DOHH2 (cell line): ENCODE data around the gene VILL.

Source experiments
- H3F3A ChIP-seq: fragments of 200-600 bp; sonication (generic), shearing (Covaris generic); 2 replicates; pipeline ENCODE4 v1.6.0; 2016; ENCODE audit warnings: antibody characterized with exemption, mild to moderate bottlenecking; ENCODE audit not compliant: control insufficient read depth, insufficient read depth
- H3K27ac ChIP-seq: fragments of 200-600 bp; sonication (generic); 2 replicates; pipeline ENCODE4 v1.5.1; 2014; ENCODE audit warnings: low read depth, mild to moderate bottlenecking, low read length, moderate library complexity
- H3K27me3 ChIP-seq: fragments of 200-600 bp; sonication (generic); 2 replicates; pipeline ENCODE4 v1.6.1; 2014; ENCODE audit warnings: mild to moderate bottlenecking, low read length, mixed read lengths; ENCODE audit not compliant: control insufficient read depth
- H3K36me3 ChIP-seq: fragments of 200-600 bp; sonication (generic); 2 replicates; pipeline ENCODE4 v1.6.1; 2014; ENCODE audit warnings: mild to moderate bottlenecking, low read length, moderate library complexity, mixed read lengths; ENCODE audit not compliant: control insufficient read depth
- H3K4me1 ChIP-seq: fragments of 200-600 bp; sonication (generic); 2 replicates; pipeline ENCODE4 v1.6.1; 2014; ENCODE audit warnings: mild to moderate bottlenecking, low read length, mixed read lengths; ENCODE audit not compliant: control insufficient read depth
- H3K4me2 ChIP-seq: fragments of 200-600 bp; sonication (generic); 2 replicates; pipeline ENCODE4 v1.6.0; 2014; ENCODE audit warnings: mild to moderate bottlenecking, low read length, moderate library complexity
- H3K4me3 ChIP-seq: fragments of 200-600 bp; sonication (generic); 2 replicates; pipeline ENCODE4 v1.5.1; 2014; ENCODE audit warnings: mild to moderate bottlenecking, low read length, mixed read lengths
- H3K79me2 ChIP-seq: fragments of 200-600 bp; sonication (generic); 2 replicates; pipeline ENCODE4 v1.6.1; 2014; ENCODE audit warnings: mild to moderate bottlenecking, low read length, mixed read lengths; ENCODE audit not compliant: control insufficient read depth
- H3K9me2 ChIP-seq: fragments of 200-600 bp; sonication (generic); replicated peaks from 2 replicates; pipeline ENCODE4 v1.6.1; 2014; ENCODE audit warnings: mild to moderate bottlenecking, low read length, mixed read lengths; ENCODE audit not compliant: control insufficient read depth
- H3K9me3 ChIP-seq: fragments of 200-600 bp; sonication (generic); 2 replicates; pipeline ENCODE4 v1.6.1; 2014; ENCODE audit warnings: antibody characterized with exemption, low read length, mixed read lengths; ENCODE audit not compliant: control insufficient read depth, insufficient read depth
- H4K20me1 ChIP-seq: fragments of 200-600 bp; sonication (generic); 2 replicates; pipeline ENCODE4 v1.6.0; 2014; ENCODE audit warnings: low read depth, mild to moderate bottlenecking, antibody characterized with exemption, low read length, moderate library complexity; ENCODE audit not compliant: control insufficient read depth, insufficient read depth
- CTCF ChIP-seq: fragments of 200-600 bp; sonication (generic); IDR thresholded peaks from one replicate; pipeline ENCODE4 v1.5.1; 2014; ENCODE audit warnings: antibody characterized with exemption, mild to moderate bottlenecking, low read depth, low read length; ENCODE audit not compliant: poor library complexity, severe bottlenecking
- EZH2phosphoT487 ChIP-seq: fragments of 200-600 bp; sonication (generic); IDR thresholded peaks from 2 replicates; pipeline ENCODE4 v1.6.1; 2017; ENCODE audit warnings: borderline replicate concordance, mild to moderate bottlenecking, antibody characterized with exemption, low read length, moderate library complexity, mixed read lengths

The VILL gene

GRCh38 chr3:37997791-37998370 is 7.3 kb downstream of the VILL start:
- H3K4me3 ChIP-seq = no peak overlapping the region
- no peak overlapping the region for H3K27ac ChIP-seq
- TF ChIP-seq CTCF (no peak), EZH2phosphoT487 (no peak)
- peaks cover 33% of the 10 kb centered on the region for H3K4me1 ChIP-seq
- no peaks in the 10 kb centered on the region; the same call in 1 of the 2 replicates for H3F3A ChIP-seq
- no peaks in the 10 kb centered on the region for H3K9me2 ChIP-seq
- H4K20me1 ChIP-seq = no peaks in the 10 kb centered on the region
- H3K79me2 ChIP-seq = peaks cover 11% of the 10 kb centered on the region
- H3K4me2 ChIP-seq = peak overlapping the region; percentile 61
- no peaks in the 10 kb centered on the region for H3K9me3 ChIP-seq
- H3K27me3 ChIP-seq = no peaks in the 10 kb centered on the region
- H3K36me3 ChIP-seq = peaks cover 42% of the 10 kb centered on the region

- Histone ChIP-seq H3K27me3 (no peaks in the 10 kb centered on the region), H3K9me3 (no peaks in the 10 kb centered on the region), H3K79me2 (peaks cover 7% of the 10 kb centered on the region), H3K4me2 (no peak overlapping the region), H3K9me2 (no peaks in the 10 kb centered on the region), H3K36me3 (peaks cover 47% of the 10 kb centered on the region), H4K20me1 (no peaks in the 10 kb centered on the region), H3K4me3 (no peak overlapping the region), H3K27ac (no peak overlapping the region), H3K4me1 (peaks cover 23% of the 10 kb centered on the region), H3F3A (no peaks in the 10 kb centered on the region)
- TF ChIP-seq CTCF (no peak), EZH2phosphoT487 (no peak)
Observed at GRCh38 chr3:37999836-38000235, 9.2 kb downstream of the VILL start.

- no peak overlapping the region for H3K4me2 ChIP-seq
Observed at GRCh38 chr3:38000242-38000916, 9.8 kb downstream of the VILL start.

GRCh38 chr3:38000965-38001455 is 10.4 kb downstream of the VILL start:
- Histone ChIP-seq H3K9me2 (no peaks in the 10 kb centered on the region), H3K36me3 (peaks cover 44% of the 10 kb centered on the region), H3K27ac (no peak overlapping the region), H3K79me2 (no peaks in the 10 kb centered on the region), H3K4me3 (no peak overlapping the region), H4K20me1 (no peaks in the 10 kb centered on the region), H3K4me2 (no peak overlapping the region), H3K9me3 (no peaks in the 10 kb centered on the region), H3F3A (no peaks in the 10 kb centered on the region), H3K27me3 (no peaks in the 10 kb centered on the region), H3K4me1 (peaks cover 17% of the 10 kb centered on the region)
- TF ChIP-seq EZH2phosphoT487 = no peak
- TF ChIP-seq CTCF = no peak

More at GRCh38 chr3:38000242-38000916, 9.8 kb downstream of the VILL start:
- no peaks in the 10 kb centered on the region for H3K9me3 ChIP-seq
- no peaks in the 10 kb centered on the region for H3K9me2 ChIP-seq
- H3K79me2 ChIP-seq = peaks cover 1% of the 10 kb centered on the region
- no peak overlapping the region for H3K27ac ChIP-seq
- H3K4me1 ChIP-seq = peaks cover 18% of the 10 kb centered on the region
- no peaks in the 10 kb centered on the region for H3F3A ChIP-seq
- H3K27me3 ChIP-seq = no peaks in the 10 kb centered on the region
- no peak overlapping the region for H3K4me3 ChIP-seq
- H4K20me1 ChIP-seq = no peaks in the 10 kb centered on the region
- peaks cover 47% of the 10 kb centered on the region for H3K36me3 ChIP-seq
- no peak for TF ChIP-seq EZH2phosphoT487
